HFFc6 (cell line): ENCODE data around the gene IRF2BP2. TPM values are rescaled to one million over a fixed set of nuclear protein-coding genes. Genes with fewer than 3 reads are reported as not detected.

Source experiments
- DNase-seq: peaks from one replicate; pipeline ENCODE4 v3.0.0-alpha.2; 2018
- H3K27ac Mint-ChIP-seq: 2 replicates; pipeline ENCODE4 v1.8.0; 2020; ENCODE audit warnings: mild to moderate bottlenecking, mixed read lengths
- H3K27me3 Mint-ChIP-seq: 2 replicates; pipeline ENCODE4 v1.8.0; 2021; ENCODE audit warnings: mild to moderate bottlenecking, moderate library complexity, mixed read lengths; ENCODE audit not compliant: insufficient read depth
- H3K36me3 Mint-ChIP-seq: 2 replicates; pipeline ENCODE4 v1.8.0; 2021; ENCODE audit warnings: low read depth, mixed read lengths
- H3K4me1 Mint-ChIP-seq: 2 replicates; pipeline ENCODE4 v1.8.0; 2020; ENCODE audit warnings: low read depth, mixed read lengths
- H3K4me3 Mint-ChIP-seq: 2 replicates; pipeline ENCODE4 v1.8.0; 2020; ENCODE audit warnings: mild to moderate bottlenecking, moderate library complexity, mixed read lengths
- H3K9me3 Mint-ChIP-seq: 2 replicates; pipeline ENCODE4 v1.8.0; 2020; ENCODE audit warnings: mild to moderate bottlenecking, mixed read lengths
- total RNA-seq, 6 experiments: library from RNA; stranded (reverse); fragmentation: NEBNext Ultra II Directional; extraction: Animal tissue kit (Norgen Biotek cat#: 25700); gene quantifications; 2 replicates in 1 of 6; 3 replicates in 5 of 6; pipeline ENCODE4 v1.2.3, GENCODE V29; 2021
- TF ChIP-seq, protein P1 (sequence below): fragments of 200-600 bp; sonication (generic); IDR thresholded peaks from 2 replicates; pipeline ENCODE4 v1.5.0; 2021; ENCODE audit warnings: antibody characterized with exemption, mild to moderate bottlenecking

IRF2BP2 gene
- total RNA-seq, 6 experiments from 2014 or later: 58.6 to 87.1 (median 73.2) TPM

DNA sequence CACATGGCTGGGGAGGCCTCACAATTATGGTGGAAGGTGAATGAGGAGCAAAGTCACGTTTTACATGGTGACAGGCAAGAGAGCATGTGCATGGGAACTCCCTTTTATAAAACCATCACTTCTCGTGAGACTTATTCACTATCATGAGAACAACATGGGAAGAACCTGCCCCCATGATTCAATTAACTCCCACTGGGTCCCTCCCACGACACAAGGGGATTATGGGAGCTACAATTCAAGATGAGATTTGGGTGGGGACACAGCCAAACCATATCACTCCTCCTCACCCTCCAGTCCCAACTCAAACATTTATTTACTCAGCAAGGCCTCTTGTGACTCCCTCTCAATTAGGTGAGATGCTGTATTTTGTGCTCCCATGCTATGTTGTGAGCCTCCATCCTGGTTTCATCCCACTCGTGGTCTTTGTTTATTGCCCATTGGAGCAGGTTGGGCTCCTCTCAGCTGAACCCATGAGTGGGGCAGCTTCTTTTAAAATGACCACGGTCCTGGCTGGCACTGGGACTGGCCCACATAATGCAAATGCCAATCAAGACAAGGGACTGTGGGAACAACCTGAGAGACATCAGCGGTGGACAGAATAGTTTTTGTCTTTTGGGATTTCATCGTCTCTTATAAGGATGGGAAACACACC, 28.8 kb downstream of the IRF2BP2 start:
- Mint-ChIP-seq H3K27ac (no peak overlapping the region), H3K27me3 (peaks cover 5% of the 10 kb centered on the region), H3K36me3 (no peaks in the 10 kb centered on the region), H3K4me1 (no peaks in the 10 kb centered on the region), H3K9me3 (no peaks in the 10 kb centered on the region), H3K4me3 (no peak overlapping the region)
- no peak for DNase-seq
- TF ChIP-seq, protein P1, sequence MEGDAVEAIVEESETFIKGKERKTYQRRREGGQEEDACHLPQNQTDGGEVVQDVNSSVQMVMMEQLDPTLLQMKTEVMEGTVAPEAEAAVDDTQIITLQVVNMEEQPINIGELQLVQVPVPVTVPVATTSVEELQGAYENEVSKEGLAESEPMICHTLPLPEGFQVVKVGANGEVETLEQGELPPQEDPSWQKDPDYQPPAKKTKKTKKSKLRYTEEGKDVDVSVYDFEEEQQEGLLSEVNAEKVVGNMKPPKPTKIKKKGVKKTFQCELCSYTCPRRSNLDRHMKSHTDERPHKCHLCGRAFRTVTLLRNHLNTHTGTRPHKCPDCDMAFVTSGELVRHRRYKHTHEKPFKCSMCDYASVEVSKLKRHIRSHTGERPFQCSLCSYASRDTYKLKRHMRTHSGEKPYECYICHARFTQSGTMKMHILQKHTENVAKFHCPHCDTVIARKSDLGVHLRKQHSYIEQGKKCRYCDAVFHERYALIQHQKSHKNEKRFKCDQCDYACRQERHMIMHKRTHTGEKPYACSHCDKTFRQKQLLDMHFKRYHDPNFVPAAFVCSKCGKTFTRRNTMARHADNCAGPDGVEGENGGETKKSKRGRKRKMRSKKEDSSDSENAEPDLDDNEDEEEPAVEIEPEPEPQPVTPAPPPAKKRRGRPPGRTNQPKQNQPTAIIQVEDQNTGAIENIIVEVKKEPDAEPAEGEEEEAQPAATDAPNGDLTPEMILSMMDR: no peak

DNA sequence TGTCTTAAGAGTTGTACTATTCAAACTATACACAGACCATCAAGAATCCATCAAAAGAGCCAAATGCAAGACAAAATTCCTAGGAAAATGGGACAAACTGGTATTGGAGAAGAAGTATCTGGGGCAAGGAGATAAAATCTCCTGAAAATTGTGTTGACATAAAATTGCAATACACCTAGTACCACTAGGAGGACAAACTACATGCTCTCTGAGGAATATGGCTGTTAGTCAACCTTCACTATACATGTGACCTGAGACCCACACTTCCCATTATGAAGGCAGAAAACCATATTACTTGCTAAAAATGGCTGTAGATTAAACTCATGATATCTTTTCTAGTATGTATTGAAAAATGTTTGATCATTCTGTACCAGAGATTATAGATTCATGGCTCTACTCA, 30.0 kb downstream of the IRF2BP2 start:
- H3K9me3 Mint-ChIP-seq: no peaks in the 10 kb centered on the region

DNA sequence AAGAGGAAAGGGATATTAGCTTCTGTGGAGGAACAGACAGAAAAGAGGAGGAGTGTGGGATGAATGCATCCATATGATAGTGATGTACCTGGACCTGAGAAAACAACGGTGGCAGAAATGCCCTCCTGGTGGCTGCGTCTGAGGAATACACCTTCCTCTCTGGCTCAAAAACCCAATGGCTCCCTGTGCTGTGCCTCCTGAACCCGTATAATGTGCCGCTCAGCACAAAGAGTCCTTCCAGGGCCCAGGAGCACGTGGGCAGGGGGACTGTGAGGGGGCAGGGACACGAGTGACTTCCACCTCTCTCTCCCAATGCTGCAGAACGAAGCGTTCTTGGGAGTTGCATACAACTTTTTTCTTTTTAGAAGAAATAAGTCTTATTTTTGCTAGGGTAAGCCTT, 31.2 kb downstream of the IRF2BP2 start:
- H3K27ac Mint-ChIP-seq: no peak overlapping the region
- TF ChIP-seq, protein P1: no peak

More for the DNA sequence above, 30.0 kb downstream of the IRF2BP2 start:
- Mint-ChIP-seq H3K4me1 (no peaks in the 10 kb centered on the region), H3K36me3 (no peaks in the 10 kb centered on the region), H3K4me3 (no peak overlapping the region), H3K27me3 (peaks cover 5% of the 10 kb centered on the region), H3K27ac (no peak overlapping the region)
- TF ChIP-seq, protein P1: peak; percentile 73
- DNase-seq: peak; percentile 39

DNA sequence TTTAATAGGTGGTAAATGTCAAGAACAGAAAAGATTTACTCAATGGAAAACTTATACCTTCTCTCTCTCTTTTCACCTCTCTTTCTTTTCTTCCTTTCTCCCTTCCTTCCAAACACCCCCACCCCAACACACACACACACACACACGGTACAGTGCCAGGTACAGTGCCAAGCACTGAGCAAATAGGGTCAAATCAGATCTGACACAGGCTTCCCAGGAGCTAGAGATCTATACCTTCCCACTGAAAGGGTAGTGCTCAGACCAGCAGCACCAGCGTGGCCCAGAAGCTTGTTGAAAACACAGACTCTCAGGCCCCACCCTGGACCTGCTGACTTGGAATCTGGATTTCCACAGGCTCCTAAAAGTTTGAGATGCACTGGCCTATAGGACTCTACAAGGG, 31.9 kb downstream of the IRF2BP2 start:
- no peaks in the 10 kb centered on the region for H3K36me3 Mint-ChIP-seq
- no peak overlapping the region for H3K27ac Mint-ChIP-seq
- no peaks in the 10 kb centered on the region for H3K9me3 Mint-ChIP-seq
- TF ChIP-seq, protein P1: no peak
- no peak for DNase-seq
- no peaks in the 10 kb centered on the region for H3K4me1 Mint-ChIP-seq
- peaks cover 7% of the 10 kb centered on the region for H3K27me3 Mint-ChIP-seq
- H3K4me3 Mint-ChIP-seq: no peak overlapping the region

More for the DNA sequence above, 31.2 kb downstream of the IRF2BP2 start:
- Mint-ChIP-seq H3K36me3 (no peaks in the 10 kb centered on the region), H3K4me1 (no peaks in the 10 kb centered on the region), H3K9me3 (no peaks in the 10 kb centered on the region), H3K27me3 (peaks cover 5% of the 10 kb centered on the region), H3K4me3 (no peak overlapping the region)
- DNase-seq: no peak

DNA sequence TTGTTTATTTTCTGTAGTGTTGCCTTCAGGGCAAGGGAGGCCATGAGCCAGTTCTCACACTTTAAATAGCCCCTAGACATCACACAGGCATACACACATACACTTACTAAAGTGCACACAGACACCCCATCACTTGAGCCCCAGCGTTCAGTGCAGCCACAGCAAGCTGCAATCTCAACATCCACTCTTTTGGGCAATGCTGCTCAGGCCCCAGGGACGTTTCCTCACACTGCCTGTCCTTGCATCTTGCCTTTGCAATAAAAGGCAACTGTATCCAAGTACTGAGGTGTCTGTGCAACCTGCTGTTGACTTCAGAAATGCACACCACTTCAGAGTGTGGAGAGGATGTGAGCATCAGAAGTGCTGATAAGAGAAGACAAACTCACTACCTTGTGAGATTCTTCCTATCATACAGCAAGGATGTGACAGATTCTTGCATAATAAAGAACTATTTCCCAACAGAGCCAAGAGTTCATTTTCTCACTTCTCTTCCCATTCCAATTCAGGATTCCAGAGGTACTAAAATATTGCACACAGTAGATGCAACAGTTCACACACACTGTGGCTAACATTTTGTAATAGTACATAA, 36.2 kb downstream of the IRF2BP2 start:
- TF ChIP-seq, protein P1: no peak
- no peak overlapping the region for H3K27ac Mint-ChIP-seq

More for the DNA sequence above, 36.2 kb downstream of the IRF2BP2 start:
- Mint-ChIP-seq H3K27me3 (peaks cover 4% of the 10 kb centered on the region), H3K4me1 (no peaks in the 10 kb centered on the region), H3K9me3 (no peaks in the 10 kb centered on the region), H3K36me3 (no peaks in the 10 kb centered on the region), H3K4me3 (no peak overlapping the region)
- DNase-seq: no peak
